ENCODE results near the gene MAML3.
A peak's percentile ranks its signal among the peaks of the same experiment; 100 is the strongest.

The MAML3 gene

GRCh38 chr4:140153718-140154571 lies at the start of gene MAML3:
TSS of gene MAML3 (minus strand) at chr4:140154184. CDS start at chr4:140153327, 857 bp downstream.
- Mint-ChIP-seq H3K4me3 (peak within 1 kb of the TSS; percentile 88 to 95), H3K4me1 (peaks cover 25 to 67% of the 10 kb centered on the region in 2 donors), H3K9me3 (no peaks in the 10 kb centered on the region), H3K36me3 (no peaks in the 10 kb centered on the region), H3K27ac (peak within 1 kb of the TSS; percentile 89), H3K27me3 (no peaks in the 10 kb centered on the region)
- DNase-seq (peak; percentile 78), ATAC-seq (replicated peaks) (peak; percentile 14 to 23)

GRCh38 chr4:140198942-140199341 lies 45.0 kb upstream of the MAML3 start:
- ATAC-seq (replicated peaks) (no peak), DNase-seq (no peak)
- peaks cover 4 to 8% of the 10 kb centered on the region in 2 donors for H3K36me3 Mint-ChIP-seq
- no peak overlapping the region for H3K27ac Mint-ChIP-seq
- peaks cover 17 to 23% of the 10 kb centered on the region in 2 donors for H3K9me3 Mint-ChIP-seq
- H3K4me1 Mint-ChIP-seq: peaks cover 6 to 12% of the 10 kb centered on the region in 2 donors
- H3K4me3 Mint-ChIP-seq: no peak overlapping the region
- peaks cover 0 to 6% of the 10 kb centered on the region in 2 donors for H3K27me3 Mint-ChIP-seq

GRCh38 chr4:140195806-140196205 lies 41.8 kb upstream of the MAML3 start:
- H3K4me1 Mint-ChIP-seq: peaks cover 6 to 12% of the 10 kb centered on the region in 2 donors
- H3K4me3 Mint-ChIP-seq: no peak overlapping the region

GRCh38 chr4:140189805-140190204 lies 35.8 kb upstream of the MAML3 start:
- no peak overlapping the region for H3K27ac Mint-ChIP-seq
- no peak for DNase-seq
- H3K9me3 Mint-ChIP-seq: no peaks in the 10 kb centered on the region
- ATAC-seq (replicated peaks): no peak
- no peaks in the 10 kb centered on the region for H3K27me3 Mint-ChIP-seq
- H3K36me3 Mint-ChIP-seq: no peaks in the 10 kb centered on the region
- no peaks in the 10 kb centered on the region for H3K4me1 Mint-ChIP-seq
- H3K4me3 Mint-ChIP-seq: no peak overlapping the region

More at GRCh38 chr4:140195806-140196205, 41.8 kb upstream of the MAML3 start:
- no peak for DNase-seq
- no peak overlapping the region for H3K27ac Mint-ChIP-seq
- no peak for ATAC-seq (replicated peaks)
- H3K36me3 Mint-ChIP-seq: peaks cover 4 to 8% of the 10 kb centered on the region in 2 donors
- peaks cover 16 to 23% of the 10 kb centered on the region in 2 donors for H3K9me3 Mint-ChIP-seq
- H3K27me3 Mint-ChIP-seq: peaks cover 0 to 6% of the 10 kb centered on the region in 2 donors

- Mint-ChIP-seq H3K4me3 (no peak overlapping the region), H3K27me3 (no peaks in the 10 kb centered on the region), H3K9me3 (no peaks in the 10 kb centered on the region), H3K4me1 (no peaks in the 10 kb centered on the region), H3K27ac (no peak overlapping the region), H3K36me3 (no peaks in the 10 kb centered on the region)
- no peak for ATAC-seq (replicated peaks)
- DNase-seq: no peak
Measured at GRCh38 chr4:140188975-140189374, 35.0 kb upstream of the MAML3 start.

- no peaks in the 10 kb centered on the region for H3K27me3 Mint-ChIP-seq
- no peaks in the 10 kb centered on the region for H3K9me3 Mint-ChIP-seq
- DNase-seq (no peak), ATAC-seq (replicated peaks) (no peak)
- H3K27ac Mint-ChIP-seq: no peak overlapping the region
- no peaks in the 10 kb centered on the region for H3K36me3 Mint-ChIP-seq
- no peaks in the 10 kb centered on the region for H3K4me1 Mint-ChIP-seq
- H3K4me3 Mint-ChIP-seq: no peak overlapping the region
Measured at GRCh38 chr4:140187316-140187695, 33.3 kb upstream of the MAML3 start.

GRCh38 chr4:140186651-140187315 lies 32.8 kb upstream of the MAML3 start:
- Mint-ChIP-seq H3K4me1 (no peaks in the 10 kb centered on the region), H3K4me3 (no peak overlapping the region), H3K9me3 (no peaks in the 10 kb centered on the region), H3K27ac (no peak overlapping the region), H3K27me3 (no peaks in the 10 kb centered on the region), H3K36me3 (no peaks in the 10 kb centered on the region)
- ATAC-seq (replicated peaks) (no peak), DNase-seq (no peak)

- H3K4me1 Mint-ChIP-seq: no peaks in the 10 kb centered on the region
- no peak for ATAC-seq (replicated peaks)
- no peak overlapping the region for H3K27ac Mint-ChIP-seq
Measured at GRCh38 chr4:140186082-140186438, 32.1 kb upstream of the MAML3 start.

GRCh38 chr4:140185412-140186081 lies 31.6 kb upstream of the MAML3 start:
- no peak overlapping the region for H3K27ac Mint-ChIP-seq
- no peaks in the 10 kb centered on the region for H3K36me3 Mint-ChIP-seq
- no peak for DNase-seq
- H3K4me1 Mint-ChIP-seq: no peaks in the 10 kb centered on the region
- ATAC-seq (replicated peaks): no peak
- H3K9me3 Mint-ChIP-seq: no peaks in the 10 kb centered on the region
- no peaks in the 10 kb centered on the region for H3K27me3 Mint-ChIP-seq
- H3K4me3 Mint-ChIP-seq: no peak overlapping the region

More at GRCh38 chr4:140186082-140186438, 32.1 kb upstream of the MAML3 start:
- H3K9me3 Mint-ChIP-seq: no peaks in the 10 kb centered on the region
- no peaks in the 10 kb centered on the region for H3K27me3 Mint-ChIP-seq
- DNase-seq: no peak
- no peak overlapping the region for H3K4me3 Mint-ChIP-seq
- no peaks in the 10 kb centered on the region for H3K36me3 Mint-ChIP-seq

- no peak for ATAC-seq (replicated peaks)
- Mint-ChIP-seq H3K27me3 (no peaks in the 10 kb centered on the region), H3K36me3 (no peaks in the 10 kb centered on the region), H3K9me3 (no peaks in the 10 kb centered on the region), H3K4me1 (no peaks in the 10 kb centered on the region), H3K27ac (no peak overlapping the region), H3K4me3 (no peak overlapping the region)
- no peak for DNase-seq
Measured at GRCh38 chr4:140183270-140183669, 29.3 kb upstream of the MAML3 start.

- no peak for ATAC-seq (replicated peaks)
- DNase-seq: no peak
- no peak overlapping the region for H3K4me3 Mint-ChIP-seq
- H3K36me3 Mint-ChIP-seq: peaks cover 0 to 2% of the 10 kb centered on the region in 2 donors
- H3K9me3 Mint-ChIP-seq: no peaks in the 10 kb centered on the region
- no peak overlapping the region for H3K27ac Mint-ChIP-seq
- H3K27me3 Mint-ChIP-seq: peaks cover 9 to 16% of the 10 kb centered on the region in 2 donors
- H3K4me1 Mint-ChIP-seq: no peaks in the 10 kb centered on the region
Measured at GRCh38 chr4:140180577-140180976, 26.6 kb upstream of the MAML3 start.

GRCh38 chr4:140176735-140177134 lies 22.8 kb upstream of the MAML3 start:
- no peak overlapping the region for H3K4me3 Mint-ChIP-seq
- ATAC-seq (replicated peaks) (no peak), DNase-seq (no peak)
- peaks cover 15 to 17% of the 10 kb centered on the region in 2 donors for H3K27me3 Mint-ChIP-seq
- no peak overlapping the region for H3K27ac Mint-ChIP-seq
- peaks cover 0 to 2% of the 10 kb centered on the region in 2 donors for H3K36me3 Mint-ChIP-seq
- no peaks in the 10 kb centered on the region for H3K9me3 Mint-ChIP-seq
- H3K4me1 Mint-ChIP-seq: no peaks in the 10 kb centered on the region

- Mint-ChIP-seq H3K36me3 (peaks cover 0 to 2% of the 10 kb centered on the region in 2 donors), H3K4me1 (no peaks in the 10 kb centered on the region), H3K4me3 (no peak overlapping the region), H3K27ac (no peak overlapping the region), H3K27me3 (peaks cover 15 to 24% of the 10 kb centered on the region in 2 donors), H3K9me3 (peaks cover 0 to 2% of the 10 kb centered on the region in 2 donors)
- no peak for ATAC-seq (replicated peaks)
- no peak for DNase-seq
Measured at GRCh38 chr4:140174543-140174942, 20.6 kb upstream of the MAML3 start.

GRCh38 chr4:140172960-140173359 lies 19.0 kb upstream of the MAML3 start:
- H3K27ac Mint-ChIP-seq: no peak overlapping the region
- peaks cover 5 to 8% of the 10 kb centered on the region in 2 donors for H3K9me3 Mint-ChIP-seq
- ATAC-seq (replicated peaks) (no peak), DNase-seq (no peak)
- no peaks in the 10 kb centered on the region for H3K4me1 Mint-ChIP-seq
- H3K27me3 Mint-ChIP-seq: peaks cover 22 to 25% of the 10 kb centered on the region in 2 donors
- H3K4me3 Mint-ChIP-seq: no peak overlapping the region
- peaks cover 0 to 5% of the 10 kb centered on the region in 2 donors for H3K36me3 Mint-ChIP-seq

Data from stimulated activated naive B cell treated with anti-CD40 and anti-IgM and Interleukin-4, amounts not matched to agents 10 μg/mL and 1 μg/mL and 100 μg/mL, for 72 hours (primary cell).